HUES6 (cell line): ENCODE data around the gene DNMT3A.

Experiments used
- H3K27ac ChIP-seq: 2 replicates; pipeline ENCODE4 v1.7.0; 2013; ENCODE audit warnings: low read depth, mild to moderate bottlenecking, low read length, inconsistent platforms
- H3K27me3 ChIP-seq: 2 replicates; pipeline ENCODE4 v1.6.1; 2013; ENCODE audit warnings: low read length; ENCODE audit not compliant: control insufficient read depth, insufficient read depth
- H3K36me3 ChIP-seq: 2 replicates; pipeline ENCODE4 v1.6.1; 2013; ENCODE audit warnings: low read length; ENCODE audit not compliant: control insufficient read depth, insufficient read depth
- H3K4me1 ChIP-seq: 2 replicates; pipeline ENCODE4 v1.6.1; 2013; ENCODE audit warnings: low read length; ENCODE audit not compliant: control insufficient read depth, insufficient read depth
- H3K4me3 ChIP-seq: 2 replicates; pipeline ENCODE4 v1.5.1; 2013; ENCODE audit warnings: low read depth, low read length
- H3K9ac ChIP-seq: one replicate; pipeline ENCODE4 v1.6.1; 2013; ENCODE audit warnings: mild to moderate bottlenecking, low read length
- H3K9me3 ChIP-seq: 2 replicates; pipeline ENCODE4 v1.6.1; 2013; ENCODE audit warnings: low read depth, low read length; ENCODE audit not compliant: control insufficient read depth, insufficient read depth

DNMT3A gene

GRCh38 chr2:25312958-25313710 lies 28.6 kb downstream of the DNMT3A start:
- no peak overlapping the region for H3K27ac ChIP-seq
- H3K36me3 ChIP-seq = no peaks in the 10 kb centered on the region
- H3K4me3 ChIP-seq = no peak overlapping the region
- H3K4me1 ChIP-seq = peaks cover 59% of the 10 kb centered on the region
- H3K9ac ChIP-seq = no peak overlapping the region
- no peaks in the 10 kb centered on the region for H3K9me3 ChIP-seq
- no peaks in the 10 kb centered on the region for H3K27me3 ChIP-seq

GRCh38 chr2:25311865-25312575 lies 29.7 kb downstream of the DNMT3A start:
- Histone ChIP-seq H3K9ac (no peak overlapping the region), H3K27ac (no peak overlapping the region), H3K4me1 (peaks cover 59% of the 10 kb centered on the region), H3K36me3 (no peaks in the 10 kb centered on the region), H3K9me3 (no peaks in the 10 kb centered on the region), H3K27me3 (no peaks in the 10 kb centered on the region), H3K4me3 (no peak overlapping the region)

- H3K9ac ChIP-seq = no peak overlapping the region
- H3K27ac ChIP-seq = 0 out of 2 replicates have a peak overlapping the region, but pooled peaks have one; percentile 2
- H3K9me3 ChIP-seq = no peaks in the 10 kb centered on the region
- H3K27me3 ChIP-seq = no peaks in the 10 kb centered on the region
- H3K36me3 ChIP-seq = no peaks in the 10 kb centered on the region
- H3K4me1 ChIP-seq = peaks cover 59% of the 10 kb centered on the region
- H3K4me3 ChIP-seq = peak overlapping the region; percentile 10; the same call in 1 of the 2 replicates
Observed at GRCh38 chr2:25310965-25311864, 30.5 kb downstream of the DNMT3A start.

GRCh38 chr2:25310709-25310964 lies 31.1 kb downstream of the DNMT3A start:
- Histone ChIP-seq H3K4me3 (peak overlapping the region; percentile 10; the same call in 1 of the 2 replicates), H3K4me1 (peaks cover 56% of the 10 kb centered on the region), H3K9me3 (no peaks in the 10 kb centered on the region), H3K27ac (0 out of 2 replicates have a peak overlapping the region, but pooled peaks have one; percentile 2), H3K27me3 (no peaks in the 10 kb centered on the region), H3K36me3 (no peaks in the 10 kb centered on the region), H3K9ac (no peak overlapping the region)

- Histone ChIP-seq H3K9me3 (no peaks in the 10 kb centered on the region), H3K4me3 (no peak overlapping the region), H3K4me1 (peaks cover 51% of the 10 kb centered on the region), H3K9ac (no peak overlapping the region), H3K36me3 (no peaks in the 10 kb centered on the region), H3K27ac (no peak overlapping the region), H3K27me3 (no peaks in the 10 kb centered on the region)
Observed at GRCh38 chr2:25309402-25309801, 32.3 kb downstream of the DNMT3A start.

GRCh38 chr2:25308599-25308998 lies 33.1 kb downstream of the DNMT3A start:
- Histone ChIP-seq H3K9ac (no peak overlapping the region), H3K4me1 (peaks cover 51% of the 10 kb centered on the region), H3K4me3 (no peak overlapping the region), H3K36me3 (no peaks in the 10 kb centered on the region), H3K27me3 (no peaks in the 10 kb centered on the region), H3K9me3 (no peaks in the 10 kb centered on the region), H3K27ac (no peak overlapping the region)

GRCh38 chr2:25307949-25308557 lies 33.7 kb downstream of the DNMT3A start:
- no peaks in the 10 kb centered on the region for H3K27me3 ChIP-seq
- H3K4me3 ChIP-seq = no peak overlapping the region
- H3K36me3 ChIP-seq = no peaks in the 10 kb centered on the region
- H3K4me1 ChIP-seq = peaks cover 45% of the 10 kb centered on the region
- H3K9me3 ChIP-seq = no peaks in the 10 kb centered on the region
- H3K27ac ChIP-seq = no peak overlapping the region
- H3K9ac ChIP-seq = no peak overlapping the region

GRCh38 chr2:25306777-25307368 lies 34.9 kb downstream of the DNMT3A start:
- H3K27ac ChIP-seq = no peak overlapping the region
- no peaks in the 10 kb centered on the region for H3K9me3 ChIP-seq
- no peak overlapping the region for H3K9ac ChIP-seq
- no peaks in the 10 kb centered on the region for H3K36me3 ChIP-seq
- H3K27me3 ChIP-seq = no peaks in the 10 kb centered on the region
- H3K4me1 ChIP-seq = peaks cover 33% of the 10 kb centered on the region
- H3K4me3 ChIP-seq = no peak overlapping the region

- Histone ChIP-seq H3K9me3 (no peaks in the 10 kb centered on the region), H3K36me3 (no peaks in the 10 kb centered on the region), H3K9ac (no peak overlapping the region), H3K27me3 (no peaks in the 10 kb centered on the region), H3K4me3 (no peak overlapping the region), H3K4me1 (peaks cover 24% of the 10 kb centered on the region), H3K27ac (no peak overlapping the region)
Observed at GRCh38 chr2:25305775-25306174, 36.0 kb downstream of the DNMT3A start.

- Histone ChIP-seq H3K27me3 (no peaks in the 10 kb centered on the region), H3K36me3 (no peaks in the 10 kb centered on the region), H3K4me3 (no peak overlapping the region), H3K9ac (no peak overlapping the region), H3K27ac (no peak overlapping the region), H3K9me3 (no peaks in the 10 kb centered on the region), H3K4me1 (peaks cover 17% of the 10 kb centered on the region)
Observed at GRCh38 chr2:25304826-25305596, 36.7 kb downstream of the DNMT3A start.
